ENCODE data around the gene MYO1D.

DNA sequence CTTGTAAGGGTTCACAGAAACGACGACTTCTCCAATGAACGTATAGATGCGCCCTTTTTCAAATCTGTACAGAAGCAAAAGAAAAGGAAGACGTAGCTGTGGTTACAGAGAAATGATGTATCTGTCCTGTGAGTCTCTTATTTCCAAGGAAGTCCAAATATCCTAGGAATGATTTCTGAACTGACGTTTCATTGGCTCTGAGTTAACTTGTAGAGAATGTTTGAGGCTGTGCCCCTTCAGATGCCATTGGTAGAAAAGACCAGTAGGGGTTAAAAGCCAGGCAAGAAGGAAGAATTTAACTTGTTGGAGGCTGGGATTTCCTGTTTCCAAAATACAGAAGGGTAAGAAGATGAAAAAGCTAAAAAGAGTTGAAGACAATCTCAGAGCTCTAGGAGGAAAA is 96.2 kb downstream of the MYO1D start:
- TF ChIP-seq, protein P1, sequence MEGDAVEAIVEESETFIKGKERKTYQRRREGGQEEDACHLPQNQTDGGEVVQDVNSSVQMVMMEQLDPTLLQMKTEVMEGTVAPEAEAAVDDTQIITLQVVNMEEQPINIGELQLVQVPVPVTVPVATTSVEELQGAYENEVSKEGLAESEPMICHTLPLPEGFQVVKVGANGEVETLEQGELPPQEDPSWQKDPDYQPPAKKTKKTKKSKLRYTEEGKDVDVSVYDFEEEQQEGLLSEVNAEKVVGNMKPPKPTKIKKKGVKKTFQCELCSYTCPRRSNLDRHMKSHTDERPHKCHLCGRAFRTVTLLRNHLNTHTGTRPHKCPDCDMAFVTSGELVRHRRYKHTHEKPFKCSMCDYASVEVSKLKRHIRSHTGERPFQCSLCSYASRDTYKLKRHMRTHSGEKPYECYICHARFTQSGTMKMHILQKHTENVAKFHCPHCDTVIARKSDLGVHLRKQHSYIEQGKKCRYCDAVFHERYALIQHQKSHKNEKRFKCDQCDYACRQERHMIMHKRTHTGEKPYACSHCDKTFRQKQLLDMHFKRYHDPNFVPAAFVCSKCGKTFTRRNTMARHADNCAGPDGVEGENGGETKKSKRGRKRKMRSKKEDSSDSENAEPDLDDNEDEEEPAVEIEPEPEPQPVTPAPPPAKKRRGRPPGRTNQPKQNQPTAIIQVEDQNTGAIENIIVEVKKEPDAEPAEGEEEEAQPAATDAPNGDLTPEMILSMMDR (IDR thresholded peaks at IDR 0.05; ENCODE audit: low read depth, low read length), result no peak
- TF ChIP-seq EZH2phosphoT487 (IDR thresholded peaks at IDR 0.05; ENCODE audit: low read depth), result no peak

Measured in OCI-LY3 (cell line).